Skin of body (tissue), 2 donors: ENCODE results near the gene ZNF320. TPM values are rescaled to one million over a fixed set of nuclear protein-coding genes. Genes with fewer than 3 reads are reported as not detected.
A peak's percentile ranks its signal among the peaks of the same experiment; 100 is the strongest.
"Not testable (repeated sequence)": the region's sequence is repeated elsewhere in the genome, so short reads cannot be mapped to it uniquely, and the experiment has no call there.

Source experiments
- DNase-seq: peaks from one replicate; lab custom pipeline; 2025; lab: John Stamatoyannopoulos, UW
- total RNA-seq: library from RNA; depleted of rRNA; stranded (reverse); fragments of >200 nt; gene quantifications from one replicate; pipeline ENCODE4 v1.2.3, GENCODE V29; 2014

ZNF320 gene
- 16.4 TPM for total RNA-seq

GRCh38 chr19:52897138-52897935 lies at the start of gene ZNF320:
TSS of gene ZNF320 (minus strand) at chr19:52897635. CDS start at chr19:52890255, 7,380 bp downstream.
- DNase-seq: peak; percentile 92

- DNase-seq: no peak
These were observed 49.2 kb upstream of the ZNF320 start for GRCh38 chr19:52946322-52947310.

GRCh38 chr19:52945652-52946321 lies 48.4 kb upstream of the ZNF320 start:
- DNase-seq: no peak

GRCh38 chr19:52944703-52945493 lies 47.5 kb upstream of the ZNF320 start:
- not testable (repeated sequence) for DNase-seq

GRCh38 chr19:52943884-52944643 lies 46.6 kb upstream of the ZNF320 start:
- no peak for DNase-seq

GRCh38 chr19:52943134-52943883 lies 45.9 kb upstream of the ZNF320 start:
- no peak for DNase-seq

- peak; percentile 60 for DNase-seq
These were observed 45.1 kb upstream of the ZNF320 start for GRCh38 chr19:52942386-52943133.

- DNase-seq: peak; percentile 6
These were observed 44.5 kb upstream of the ZNF320 start for GRCh38 chr19:52941941-52942385.

- DNase-seq: not testable (repeated sequence)
These were observed 44.1 kb upstream of the ZNF320 start for GRCh38 chr19:52941523-52941922.

- not testable (repeated sequence) for DNase-seq
These were observed 43.5 kb upstream of the ZNF320 start for GRCh38 chr19:52940905-52941304.

- no peak for DNase-seq
These were observed 41.3 kb upstream of the ZNF320 start for GRCh38 chr19:52938761-52939160.

- no peak for DNase-seq
These were observed 39.5 kb upstream of the ZNF320 start for GRCh38 chr19:52936954-52937325.

GRCh38 chr19:52936151-52936953 lies 38.9 kb upstream of the ZNF320 start:
- no peak for DNase-seq

- no peak for DNase-seq
These were observed 38.0 kb upstream of the ZNF320 start for GRCh38 chr19:52935434-52935833.

GRCh38 chr19:52924641-52925040 lies 27.2 kb upstream of the ZNF320 start:
- not testable (repeated sequence) for DNase-seq

- DNase-seq: no peak
These were observed 26.6 kb upstream of the ZNF320 start for GRCh38 chr19:52923778-52924593.
